PC-3 (cell line): Measurements from ENCODE around the gene FUT7. TPM values are rescaled to one million over a fixed set of nuclear protein-coding genes. Genes with fewer than 3 reads are reported as not detected.

Experiments used
- ATAC-seq: fragments of 200-7000 bp; cut with Tn5 transposase; 2 replicates; pipeline ENCODE4 v1.9.1; 2020; ENCODE audit warnings: mild to moderate bottlenecking, moderate library complexity
- BruUV-seq: library from RNA; stranded (reverse); fragments of 400-500 nt; replicated peaks from 2 replicates; lab custom pipeline; 2021; lab: Mats Ljungman, UMichigan
- CTCF ChIA-PET: fragments of 300-600 bp; sonication (Branson Sonifier 250); formaldehyde crosslinking; loops from one replicate; lab custom pipeline; 2022; ENCODE audit warnings: antibody characterized with exemption; lab: Charles Lee
- POLR2A ChIA-PET: fragments of 300-600 bp; sonication (Branson Sonifier 250); formaldehyde crosslinking; loops from one replicate; lab custom pipeline; 2022; ENCODE audit warnings: antibody characterized with exemption; ENCODE audit not compliant: unreplicated experiment; lab: Charles Lee
- DNase-seq: peaks from one replicate; pipeline ENCODE4 v3.0.0-alpha.2; 2015
- H2AFZ ChIP-seq: fragments of 300-600 bp; sonication (generic); 2 replicates; pipeline ENCODE4 v1.6.0; 2016; ENCODE audit warnings: antibody characterized with exemption, low read length
- H3F3A ChIP-seq: fragments of 300-600 bp; sonication (generic); one replicate; pipeline ENCODE4 v1.6.0; 2017; ENCODE audit warnings: antibody characterized with exemption, low read length, control low read depth, mild to moderate bottlenecking; ENCODE audit not compliant: unreplicated experiment
- H3K27ac ChIP-seq: fragments of 300-600 bp; sonication (generic); 2 replicates; pipeline ENCODE4 v1.5.1; 2016; ENCODE audit warnings: mild to moderate bottlenecking, low read length
- H3K27me3 ChIP-seq: fragments of 300-600 bp; sonication (generic); 2 replicates; pipeline ENCODE4 v1.6.1; 2016; ENCODE audit warnings: low read length, mixed read lengths
- H3K36me3 ChIP-seq: fragments of 300-600 bp; sonication (generic); 2 replicates; pipeline ENCODE4 v1.6.1; 2016; ENCODE audit warnings: low read depth, mixed run types, low read length, mixed read lengths
- H3K4me1 ChIP-seq: fragments of 300-600 bp; sonication (generic); 2 replicates; pipeline ENCODE4 v1.5.1; 2016; ENCODE audit warnings: low read length; ENCODE audit not compliant: insufficient read depth
- H3K4me2 ChIP-seq: fragments of 300-600 bp; sonication (generic); 2 replicates; pipeline ENCODE4 v1.6.0; 2016; ENCODE audit warnings: low read length
- H3K4me3 ChIP-seq: fragments of 300-600 bp; sonication (generic); 2 replicates; pipeline ENCODE4 v1.5.1; 2016; ENCODE audit warnings: mild to moderate bottlenecking, low read length, mixed read lengths
- H3K79me2 ChIP-seq: fragments of 300-600 bp; sonication (generic); 2 replicates; pipeline ENCODE4 v1.6.1; 2017; ENCODE audit warnings: low read length, mixed read lengths
- H3K9ac ChIP-seq: fragments of 300-600 bp; sonication (generic); 2 replicates; pipeline ENCODE4 v1.6.0; 2016; ENCODE audit warnings: mild to moderate bottlenecking, low read length
- H3K9me2 ChIP-seq: fragments of 300-600 bp; sonication (generic); replicated peaks from 2 replicates; pipeline ENCODE4 v1.6.1; 2016; ENCODE audit warnings: mixed run types, low read length, mixed read lengths
- H3K9me3 ChIP-seq: fragments of 300-600 bp; sonication (generic); 2 replicates; pipeline ENCODE4 v1.6.1; 2016; ENCODE audit warnings: low read length, mixed read lengths
- H4K20me1 ChIP-seq: fragments of 300-600 bp; sonication (generic); 2 replicates; pipeline ENCODE4 v1.6.1; 2016; ENCODE audit warnings: low read length, mixed read lengths
- EZH2 ChIP-seq: fragments of 300-600 bp; sonication (generic); IDR thresholded peaks from one replicate; pipeline ENCODE4 v1.6.1; 2017; ENCODE audit warnings: antibody characterized with exemption, mild to moderate bottlenecking, low read length; ENCODE audit not compliant: unreplicated experiment
- EZH2phosphoT487 ChIP-seq: fragments of 300-600 bp; sonication (generic); IDR thresholded peaks from 2 replicates; pipeline ENCODE4 v1.6.1; 2018; ENCODE audit warnings: mild to moderate bottlenecking, antibody characterized with exemption, low read length, borderline replicate concordance
- intact Hi-C: fragments of 100-400 bp; cut with micrococcal nuclease; formaldehyde crosslinking; loops from 2 replicates; pipeline ENCODE4 v1.9.0; 2023
- total RNA-seq: library from RNA; depleted of rRNA; stranded (reverse); fragments of >200 nt; gene quantifications from 2 replicates; pipeline ENCODE4 v1.2.3, GENCODE V29; 2014
- TF ChIP-seq, protein P1 (sequence below): fragments of 300-600 bp; sonication (generic); conservative IDR thresholded peaks from 2 replicates; pipeline ENCODE4 v1.5.1; 2017; ENCODE audit warnings: antibody characterized with exemption, low read depth, mild to moderate bottlenecking, low read length

FUT7 gene
- total RNA-seq, 1 experiment from 2014 or later = not detected

- Histone ChIP-seq H3F3A (no peaks in the 10 kb centered on the region), H3K27ac (no peak overlapping the region), H3K9me2 (no peaks in the 10 kb centered on the region), H4K20me1 (no peaks in the 10 kb centered on the region), H3K4me1 (peaks cover 27% of the 10 kb centered on the region), H3K36me3 (no peaks in the 10 kb centered on the region; the same call in 1 of the 2 replicates), H3K27me3 (no peaks in the 10 kb centered on the region), H3K79me2 (peaks cover 16% of the 10 kb centered on the region), H3K4me2 (no peak overlapping the region), H3K9me3 (no peaks in the 10 kb centered on the region), H3K9ac (no peak overlapping the region), H3K4me3 (no peak overlapping the region), H2AFZ (no peak overlapping the region)
- no TSS peak for BruUV-seq
- ChIA-PET CTCF (interaction anchor here (0.7 to 1.4 kb wide), 3 partner anchors 39 to 47 kb away, joined by 3 to 9 read pairs (median 3); no protein-coding TSS in a partner anchor), POLR2A (no interaction called here)
- intact Hi-C loops = loop anchor here (10.0 kb wide), 1 partner anchor 151 kb away; the partner anchor contains the start of genes AJM1 and PHPT1
- no peak for ATAC-seq
- TF ChIP-seq EZH2phosphoT487 = no peak
- no peak for TF ChIP-seq EZH2
- TF ChIP-seq, protein P1, sequence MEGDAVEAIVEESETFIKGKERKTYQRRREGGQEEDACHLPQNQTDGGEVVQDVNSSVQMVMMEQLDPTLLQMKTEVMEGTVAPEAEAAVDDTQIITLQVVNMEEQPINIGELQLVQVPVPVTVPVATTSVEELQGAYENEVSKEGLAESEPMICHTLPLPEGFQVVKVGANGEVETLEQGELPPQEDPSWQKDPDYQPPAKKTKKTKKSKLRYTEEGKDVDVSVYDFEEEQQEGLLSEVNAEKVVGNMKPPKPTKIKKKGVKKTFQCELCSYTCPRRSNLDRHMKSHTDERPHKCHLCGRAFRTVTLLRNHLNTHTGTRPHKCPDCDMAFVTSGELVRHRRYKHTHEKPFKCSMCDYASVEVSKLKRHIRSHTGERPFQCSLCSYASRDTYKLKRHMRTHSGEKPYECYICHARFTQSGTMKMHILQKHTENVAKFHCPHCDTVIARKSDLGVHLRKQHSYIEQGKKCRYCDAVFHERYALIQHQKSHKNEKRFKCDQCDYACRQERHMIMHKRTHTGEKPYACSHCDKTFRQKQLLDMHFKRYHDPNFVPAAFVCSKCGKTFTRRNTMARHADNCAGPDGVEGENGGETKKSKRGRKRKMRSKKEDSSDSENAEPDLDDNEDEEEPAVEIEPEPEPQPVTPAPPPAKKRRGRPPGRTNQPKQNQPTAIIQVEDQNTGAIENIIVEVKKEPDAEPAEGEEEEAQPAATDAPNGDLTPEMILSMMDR = no peak
- no peak for DNase-seq
These were observed 36.5 kb downstream of the FUT7 start for GRCh38 chr9:136995362-136995761.

DNA sequence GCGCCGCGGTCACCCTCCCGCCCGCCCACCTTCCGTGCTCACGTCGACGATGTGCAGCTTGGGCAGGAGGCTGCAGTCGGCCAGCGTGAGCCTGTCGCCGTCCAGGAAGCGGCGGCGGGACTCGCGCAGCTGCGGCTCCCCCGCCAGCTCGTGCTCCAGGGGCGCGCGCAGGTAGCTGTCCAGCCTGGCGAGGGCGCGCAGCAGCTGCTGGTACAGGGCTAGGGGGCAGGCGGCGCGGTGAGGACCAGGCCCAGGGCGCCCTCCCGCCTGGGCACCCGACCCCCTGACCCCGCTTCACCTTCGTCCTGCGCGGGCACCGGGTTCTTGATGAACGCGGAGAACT lies 37.0 kb downstream of the FUT7 start:
- ATAC-seq (no peak), DNase-seq (no peak)
- ChIA-PET POLR2A (no interaction called here), CTCF (no interaction called here)
- TF ChIP-seq EZH2phosphoT487 = no peak
- no peak for TF ChIP-seq EZH2
- TF ChIP-seq, protein P1 = no peak
- H3K36me3 ChIP-seq = no peaks in the 10 kb centered on the region; the same call in 1 of the 2 replicates
- H3F3A ChIP-seq = no peaks in the 10 kb centered on the region
- H3K9me3 ChIP-seq = no peaks in the 10 kb centered on the region
- H2AFZ ChIP-seq = no peak overlapping the region
- no peak overlapping the region for H3K4me2 ChIP-seq
- H3K4me1 ChIP-seq = peaks cover 27% of the 10 kb centered on the region
- H3K27me3 ChIP-seq = no peaks in the 10 kb centered on the region
- H3K79me2 ChIP-seq = peaks cover 16% of the 10 kb centered on the region
- no peak overlapping the region for H3K4me3 ChIP-seq
- no peaks in the 10 kb centered on the region for H3K9me2 ChIP-seq
- intact Hi-C loops = loop anchor here (10.0 kb wide), 1 partner anchor 150 kb away; the partner anchor contains the start of genes AJM1 and PHPT1
- H3K27ac ChIP-seq = no peak overlapping the region
- no peak overlapping the region for H3K9ac ChIP-seq
- BruUV-seq = no TSS peak
- no peaks in the 10 kb centered on the region for H4K20me1 ChIP-seq

DNA sequence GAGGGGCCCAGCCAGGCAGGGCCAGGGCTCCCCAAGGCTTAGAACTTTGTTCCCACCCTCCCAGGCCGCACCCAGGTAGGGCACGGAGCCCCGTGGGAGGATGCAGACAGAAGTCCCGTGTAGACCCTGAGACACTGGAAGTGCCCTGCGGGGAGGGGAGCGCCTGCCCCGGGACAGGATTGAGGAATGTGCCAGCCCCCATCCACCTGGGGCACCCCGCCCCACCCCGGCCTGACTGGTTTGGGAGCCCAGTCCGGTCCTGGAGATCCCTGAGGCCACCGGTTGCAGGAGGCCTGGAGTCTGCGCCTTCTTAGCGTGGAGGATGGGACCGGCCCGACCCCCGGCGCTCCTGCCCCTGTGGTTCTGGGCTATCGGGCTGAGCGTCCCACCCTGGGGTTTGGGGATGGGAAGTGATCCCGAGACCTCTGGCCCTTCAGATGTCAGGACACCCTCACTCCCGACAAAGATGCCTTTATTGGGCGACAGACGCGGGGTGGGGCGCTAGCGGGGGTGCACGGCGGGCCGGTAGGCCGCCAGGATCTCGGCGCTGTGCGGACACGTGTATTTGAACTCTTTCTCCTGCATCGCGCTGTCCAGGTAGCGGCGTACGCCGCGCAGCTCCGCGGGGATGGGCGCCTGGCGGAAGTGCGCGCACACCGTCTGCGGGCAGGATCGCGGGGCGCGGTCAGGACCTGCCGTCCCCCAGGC lies 37.6 kb downstream of the FUT7 start:
- no peaks in the 10 kb centered on the region for H3F3A ChIP-seq
- no peaks in the 10 kb centered on the region for H3K27me3 ChIP-seq
- H3K4me3 ChIP-seq = no peak overlapping the region
- peaks cover 27% of the 10 kb centered on the region for H3K4me1 ChIP-seq
- intact Hi-C loops = loop anchor here (10.0 kb wide), 1 partner anchor 150 kb away; the partner anchor contains the start of genes AJM1 and PHPT1
- H3K79me2 ChIP-seq = peaks cover 16% of the 10 kb centered on the region
- TF ChIP-seq EZH2phosphoT487 (no peak), EZH2 (no peak)
- TF ChIP-seq, protein P1 = no peak
- ChIA-PET POLR2A (no interaction called here), CTCF (no interaction called here)
- DNase-seq = no peak
- no peak overlapping the region for H2AFZ ChIP-seq
- H3K4me2 ChIP-seq = peak overlapping the region; percentile 87; the same call in 1 of the 2 replicates
- ATAC-seq = no peak
- H3K27ac ChIP-seq = no peak overlapping the region
- H3K9ac ChIP-seq = no peak overlapping the region
- no peaks in the 10 kb centered on the region for H3K9me3 ChIP-seq
- H3K36me3 ChIP-seq = no peaks in the 10 kb centered on the region; the same call in 1 of the 2 replicates
- H3K9me2 ChIP-seq = no peaks in the 10 kb centered on the region
- BruUV-seq = no TSS peak
- H4K20me1 ChIP-seq = no peaks in the 10 kb centered on the region
